Nucleus accumbens (tissue), 56 donors: ENCODE data around the gene LRP8.

ENCODE experiments used
- DNase-seq, 56 donors: peaks; one replicate each; lab custom pipeline; 2025; lab: John Stamatoyannopoulos, UW

LRP8 gene

GRCh38 chr1:53196485-53197290 is 131.2 kb downstream of the LRP8 start, which contains the start of gene CPT2:
Gene CPT2 (plus strand): TSS chr1:53196824. CDS start chr1:53196944, 120 bp downstream.
- peak; percentile 37 to 96 (median 86) for DNase-seq

DNA sequence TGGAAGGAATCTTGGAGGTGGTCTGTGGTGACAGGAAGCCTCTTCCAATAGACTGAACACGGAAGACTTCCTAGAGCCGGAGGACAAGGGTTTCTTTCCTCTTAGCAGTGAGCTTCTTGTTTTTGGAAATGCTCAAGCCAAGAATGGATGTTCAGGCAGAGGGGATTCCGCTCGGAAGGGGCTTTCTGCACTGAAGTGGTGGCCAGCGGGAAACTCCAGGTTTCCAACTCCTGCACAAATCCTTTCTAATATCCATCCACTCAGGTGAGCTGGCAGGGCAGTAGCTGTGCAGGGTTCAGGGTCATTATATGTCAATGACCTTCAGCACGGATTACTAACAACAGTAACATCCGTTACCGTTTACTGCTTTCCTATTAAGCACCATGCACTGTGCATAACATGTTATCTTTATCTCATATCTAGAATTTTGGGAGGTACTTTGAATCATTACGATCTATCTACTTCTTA is 131.8 kb downstream of the LRP8 start:
- no peak for DNase-seq

- DNase-seq: no peak
These were observed 132.4 kb downstream of the LRP8 start for GRCh38 chr1:53195246-53196016.
